ENCODE results near the gene HSD17B8.

HSD17B8 gene

DNA sequence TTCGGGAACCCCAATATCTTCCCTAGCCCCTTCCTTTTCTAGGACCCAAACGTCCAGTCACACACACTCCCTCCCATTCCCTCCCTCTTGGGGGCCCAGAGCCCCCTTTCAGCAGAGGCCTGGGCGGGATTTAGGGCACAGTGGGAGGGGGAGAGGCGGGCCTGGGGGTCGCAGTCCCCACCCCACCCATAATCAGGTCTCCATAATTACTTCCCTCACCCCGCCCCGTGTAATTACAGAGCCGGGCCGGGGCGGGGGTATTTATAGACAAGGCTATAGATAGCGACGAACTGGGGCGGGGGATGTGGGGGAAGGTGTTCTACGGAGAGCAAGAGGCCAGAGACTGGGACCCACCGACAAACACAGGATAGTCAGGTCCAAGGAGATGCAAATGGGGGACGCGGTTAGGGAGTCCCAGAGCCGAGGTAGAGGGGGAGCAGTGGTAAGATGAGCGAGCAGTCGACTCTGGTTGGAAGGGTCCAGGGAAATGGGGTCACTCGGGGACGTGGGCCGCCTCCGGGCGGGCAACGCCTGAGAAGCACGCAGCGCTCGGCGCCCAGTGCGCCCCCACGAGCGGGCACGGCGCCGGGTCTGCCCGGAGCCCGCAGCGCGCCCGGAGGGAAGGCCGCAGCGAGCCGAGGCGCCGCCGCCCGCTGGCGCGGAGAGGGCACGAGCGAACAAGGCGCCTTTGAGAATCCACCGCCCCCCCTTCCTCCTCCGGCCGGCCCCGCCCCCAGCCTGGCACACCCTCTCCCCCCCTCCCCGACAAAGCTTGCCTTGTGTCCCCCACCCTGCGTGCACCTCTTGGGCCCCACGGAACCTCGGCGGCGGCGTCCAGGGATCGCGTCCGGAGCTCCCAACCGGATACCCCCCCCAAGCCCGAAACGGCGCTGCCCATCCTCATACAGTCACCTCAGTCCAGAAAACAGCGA is 11.5 kb upstream of the HSD17B8 start:
- DNase-seq: no peak

DNA sequence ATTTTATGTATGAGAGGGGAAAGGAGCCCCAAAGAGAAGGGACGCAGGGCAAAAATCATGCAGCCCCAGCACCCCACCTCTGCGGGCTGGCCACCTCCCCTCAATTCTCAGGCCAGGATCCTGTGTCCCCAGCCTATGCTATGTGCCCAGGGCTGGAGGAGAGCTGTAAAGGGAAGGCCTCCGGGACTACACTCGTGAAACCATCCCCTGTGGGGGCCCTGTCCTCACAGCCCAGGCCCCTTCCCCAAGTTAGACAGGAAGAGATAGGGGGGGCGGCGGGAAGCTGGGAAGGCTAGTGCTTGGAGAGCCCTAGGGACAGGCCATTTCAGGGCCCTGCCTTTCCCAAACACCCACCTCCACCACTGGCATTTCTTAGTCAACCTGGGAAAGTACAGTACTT is 10.8 kb upstream of the HSD17B8 start:
- DNase-seq: no peak

- DNase-seq: no peak
Observed at GRCh38 chr6:33194431-33194979, 9.9 kb upstream of the HSD17B8 start.

DNA sequence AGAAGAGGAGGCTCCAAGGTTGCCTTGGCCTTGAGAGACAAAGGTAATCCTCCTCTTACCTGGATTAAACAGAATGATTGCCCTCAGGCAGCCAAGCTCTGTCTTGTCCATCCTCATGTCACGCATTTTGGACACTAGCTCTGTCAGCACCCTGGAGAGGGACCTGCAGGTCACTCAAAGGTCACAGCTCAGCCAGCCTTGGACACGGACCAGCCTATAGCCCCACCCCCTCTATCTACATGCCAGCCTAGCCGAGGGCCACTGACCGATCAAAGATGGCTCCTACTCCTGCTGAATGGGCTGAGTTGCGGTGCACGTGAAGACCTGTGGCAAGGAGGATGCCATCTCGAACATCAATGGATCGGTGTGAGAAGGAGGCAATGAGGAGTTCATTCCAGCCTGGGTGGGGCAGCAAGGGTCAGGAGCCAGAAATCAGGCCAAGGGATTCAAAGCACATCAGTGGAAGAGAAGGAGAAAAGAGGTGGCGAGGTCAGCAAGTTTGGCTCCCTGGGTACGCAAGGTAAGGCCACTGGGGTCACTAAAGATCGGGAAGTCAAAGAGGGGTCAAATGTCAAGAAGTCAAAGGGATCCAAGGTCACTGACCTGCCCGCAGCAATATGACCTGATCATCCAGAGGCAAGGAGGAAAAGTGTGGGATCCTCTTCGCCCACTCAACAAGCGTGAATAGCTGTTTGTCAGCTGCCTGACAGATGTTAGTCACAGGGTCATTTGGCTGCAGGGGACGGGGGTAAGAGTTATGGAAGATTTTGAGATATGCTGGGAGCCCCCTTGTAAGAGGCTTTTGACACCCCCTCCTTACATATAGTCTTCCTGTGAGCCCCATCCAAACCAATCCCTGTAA is 8.9 kb upstream of the HSD17B8 start:
- no peak for DNase-seq

GRCh38 chr6:33197431-33198048 is 6.9 kb upstream of the HSD17B8 start:
- no peak for DNase-seq

DNA sequence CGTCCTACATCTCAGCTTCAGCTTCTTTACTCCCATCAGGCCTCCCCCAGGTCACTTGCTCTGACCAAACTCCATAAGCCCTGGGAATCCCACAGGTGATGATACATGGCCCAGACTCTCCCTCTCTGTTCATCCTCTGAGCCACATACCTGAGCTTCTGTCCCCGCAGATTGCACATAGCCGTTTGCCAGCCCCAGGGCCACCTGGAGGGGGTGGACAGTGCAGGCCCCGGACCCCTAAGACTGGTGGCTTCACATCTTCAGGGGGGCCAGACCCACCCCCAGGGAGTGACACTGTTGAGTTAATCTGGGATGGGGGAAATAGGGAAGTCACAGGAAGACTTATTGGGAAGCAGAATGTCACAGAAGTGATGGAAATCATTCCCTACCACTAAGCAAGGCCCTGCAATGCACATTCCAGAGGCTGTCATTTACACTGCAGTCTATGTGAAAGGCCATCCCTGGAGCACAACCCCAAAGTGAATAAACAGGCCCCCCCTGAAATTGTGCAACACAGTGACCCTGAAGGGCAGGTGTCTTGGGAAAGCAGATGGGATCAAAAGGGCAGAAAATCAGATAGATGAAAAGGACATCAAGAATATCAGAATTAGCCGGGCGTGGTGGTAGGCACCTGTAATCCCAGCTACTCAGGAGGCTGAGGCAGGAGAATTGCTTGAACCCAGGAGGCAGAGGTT is 6.1 kb upstream of the HSD17B8 start:
- DNase-seq: no peak

- no peak for DNase-seq
Observed at GRCh38 chr6:33198853-33199436, 5.5 kb upstream of the HSD17B8 start.

GRCh38 chr6:33199687-33200218 is 4.7 kb upstream of the HSD17B8 start:
- no peak for DNase-seq

- DNase-seq: peak; percentile 80
Observed at GRCh38 chr6:33200219-33201146, 4.0 kb upstream of the HSD17B8 start, which contains the start of the genes RXRB and SLC39A7. Gene RXRB (minus strand): TSS chr6:33200665. CDS start chr6:33200476, 189 bp downstream. Gene SLC39A7 (plus strand): TSS chr6:33200867. CDS start chr6:33201246, 379 bp downstream.

DNA sequence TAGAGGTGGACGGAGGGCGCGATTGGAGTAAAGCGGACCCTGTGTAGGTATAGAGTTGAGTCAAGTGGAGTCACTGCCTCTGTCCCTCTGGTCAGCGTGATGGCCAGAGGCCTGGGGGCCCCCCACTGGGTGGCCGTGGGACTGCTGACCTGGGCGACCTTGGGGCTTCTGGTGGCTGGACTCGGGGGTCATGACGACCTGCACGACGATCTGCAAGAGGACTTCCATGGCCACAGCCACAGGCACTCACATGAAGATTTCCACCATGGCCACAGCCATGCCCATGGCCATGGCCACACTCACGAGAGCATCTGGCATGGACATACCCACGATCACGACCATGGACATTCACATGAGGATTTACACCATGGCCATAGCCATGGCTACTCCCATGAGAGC is 3.3 kb upstream of the HSD17B8 start:
- no peak for DNase-seq

- no peak for DNase-seq
Observed at GRCh38 chr6:33201935-33202334, 2.5 kb upstream of the HSD17B8 start.

- DNase-seq: no peak
Observed at GRCh38 chr6:33202799-33203198, 1.7 kb upstream of the HSD17B8 start.

DNA sequence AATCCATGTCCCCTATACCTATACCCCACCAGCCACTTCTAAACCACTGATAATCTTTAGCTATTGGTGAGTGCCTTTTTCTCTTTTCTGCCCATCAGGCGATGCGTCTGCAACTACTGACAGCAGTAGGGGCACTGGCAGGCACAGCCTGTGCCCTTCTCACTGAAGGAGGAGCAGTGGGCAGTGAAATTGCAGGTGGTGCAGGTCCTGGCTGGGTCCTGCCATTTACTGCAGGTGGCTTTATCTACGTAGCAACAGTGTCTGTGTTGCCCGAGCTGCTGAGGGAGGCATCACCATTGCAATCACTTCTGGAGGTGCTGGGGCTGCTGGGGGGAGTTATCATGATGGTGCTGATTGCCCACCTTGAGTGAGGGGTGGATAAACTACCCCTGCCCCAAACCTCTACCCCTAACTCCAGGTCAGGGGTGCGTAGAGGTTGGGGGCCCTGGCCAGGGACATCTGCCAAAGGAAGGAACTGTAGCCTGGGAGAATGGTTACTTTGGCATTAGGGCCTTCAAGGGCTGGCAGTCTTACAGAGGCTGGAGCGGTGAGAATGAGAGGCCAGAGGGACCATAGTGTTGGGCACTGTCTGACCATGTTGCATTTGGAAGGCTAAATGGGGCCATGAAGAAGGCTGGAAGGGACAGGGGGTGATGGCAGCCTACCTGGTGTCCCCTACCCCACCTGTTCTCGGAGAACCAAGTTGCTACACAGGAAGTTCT is 851 bp upstream of the HSD17B8 start:
- no peak for DNase-seq

- DNase-seq: no peak
Observed at GRCh38 chr6:33204165-33204414, 365 bp upstream of the HSD17B8 start.

GRCh38 chr6:33205191-33206026 is 954 bp downstream of the HSD17B8 start:
- DNase-seq: no peak

DNA sequence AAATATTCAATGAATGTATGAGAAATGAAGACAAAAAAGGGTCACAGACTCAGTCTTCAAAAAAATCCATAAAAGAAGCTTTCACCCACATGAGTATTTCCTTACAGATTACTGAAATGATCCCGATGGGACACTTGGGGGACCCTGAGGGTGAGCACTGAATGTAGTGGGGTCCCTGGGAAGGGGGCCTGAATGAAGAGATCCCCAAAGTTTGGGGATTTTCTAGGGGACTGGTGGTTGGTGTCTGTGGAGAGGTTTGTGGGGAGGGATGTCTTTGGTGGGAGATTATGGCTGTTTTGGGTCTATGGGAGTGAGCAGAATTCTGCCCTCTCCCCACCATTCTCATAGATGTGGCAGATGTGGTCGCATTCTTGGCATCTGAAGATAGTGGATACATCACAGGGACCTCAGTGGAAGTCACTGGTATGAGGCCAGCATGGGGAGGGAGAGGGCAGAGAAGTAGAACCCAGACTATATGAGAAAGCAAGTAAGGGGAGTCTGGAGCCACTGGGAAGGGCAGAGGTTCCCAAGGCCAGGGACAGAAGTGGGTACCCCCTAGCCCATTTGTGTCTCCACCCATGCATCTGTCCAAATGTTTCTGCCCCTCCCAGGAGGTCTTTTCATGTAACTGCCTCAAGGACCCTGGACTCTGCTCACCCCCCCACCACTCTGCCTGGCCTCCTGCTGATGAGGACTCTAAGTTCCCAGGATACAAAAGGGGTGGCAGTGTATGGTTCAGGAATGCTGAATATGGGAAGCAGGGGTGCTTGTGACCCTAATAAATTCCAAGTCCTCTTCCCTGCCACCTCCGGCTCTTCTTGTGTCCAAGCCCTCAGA is 1.8 kb downstream of the HSD17B8 start:
- no peak for DNase-seq

- DNase-seq: no peak
Observed at GRCh38 chr6:33206864-33207551, 2.6 kb downstream of the HSD17B8 start.
